Testis (tissue), 2 donors: ENCODE results near the gene SELENOW.

ENCODE experiments used
- POLR2A ChIP-seq: fragments of 450-650 bp; IDR thresholded peaks from one replicate; pipeline ENCODE4 v1.6.1; 2017; ENCODE audit warnings: antibody characterized with exemption, mild to moderate bottlenecking, moderate library complexity
- TF ChIP-seq, protein P1 (sequence below), 3 experiments: fragments of 450-650 bp in 2 of 3; fragments of 200-600 bp in 1 of 3; sonication (generic) in 1 of 3; IDR thresholded peaks; one replicate each; pipeline ENCODE4 v1.5.1; 2016 to 2019; ENCODE audit warnings: antibody characterized with exemption in 3 of 3, mild to moderate bottlenecking in 2 of 3, moderate library complexity in 1 of 3

DNA sequence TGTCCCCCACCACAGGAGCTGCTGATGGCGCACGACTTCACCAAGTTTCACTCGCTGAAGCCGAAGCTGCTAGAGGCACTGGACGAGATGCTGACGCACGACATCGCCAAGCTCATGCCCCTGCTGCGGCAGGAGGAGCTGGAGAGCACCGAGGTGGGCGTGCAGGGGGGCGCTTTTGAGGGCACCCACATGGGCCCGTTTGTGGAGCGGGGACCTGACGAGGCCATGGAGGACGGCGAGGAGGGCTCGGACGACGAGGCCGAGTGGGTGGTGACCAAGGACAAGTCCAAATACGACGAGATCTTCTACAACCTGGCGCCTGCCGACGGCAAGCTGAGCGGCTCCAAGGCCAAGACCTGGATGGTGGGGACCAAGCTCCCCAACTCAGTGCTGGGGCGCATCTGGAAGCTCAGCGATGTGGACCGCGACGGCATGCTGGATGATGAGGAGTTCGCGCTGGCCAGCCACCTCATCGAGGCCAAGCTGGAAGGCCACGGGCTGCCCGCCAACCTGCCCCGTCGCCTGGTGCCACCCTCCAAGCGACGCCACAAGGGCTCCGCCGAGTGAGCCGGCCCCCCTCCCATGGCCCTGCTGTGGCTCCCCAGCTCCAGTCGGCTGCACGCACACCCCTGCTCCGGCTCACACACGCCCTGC lies 37.5 kb upstream of the SELENOW start:
- TF ChIP-seq, protein P1, sequence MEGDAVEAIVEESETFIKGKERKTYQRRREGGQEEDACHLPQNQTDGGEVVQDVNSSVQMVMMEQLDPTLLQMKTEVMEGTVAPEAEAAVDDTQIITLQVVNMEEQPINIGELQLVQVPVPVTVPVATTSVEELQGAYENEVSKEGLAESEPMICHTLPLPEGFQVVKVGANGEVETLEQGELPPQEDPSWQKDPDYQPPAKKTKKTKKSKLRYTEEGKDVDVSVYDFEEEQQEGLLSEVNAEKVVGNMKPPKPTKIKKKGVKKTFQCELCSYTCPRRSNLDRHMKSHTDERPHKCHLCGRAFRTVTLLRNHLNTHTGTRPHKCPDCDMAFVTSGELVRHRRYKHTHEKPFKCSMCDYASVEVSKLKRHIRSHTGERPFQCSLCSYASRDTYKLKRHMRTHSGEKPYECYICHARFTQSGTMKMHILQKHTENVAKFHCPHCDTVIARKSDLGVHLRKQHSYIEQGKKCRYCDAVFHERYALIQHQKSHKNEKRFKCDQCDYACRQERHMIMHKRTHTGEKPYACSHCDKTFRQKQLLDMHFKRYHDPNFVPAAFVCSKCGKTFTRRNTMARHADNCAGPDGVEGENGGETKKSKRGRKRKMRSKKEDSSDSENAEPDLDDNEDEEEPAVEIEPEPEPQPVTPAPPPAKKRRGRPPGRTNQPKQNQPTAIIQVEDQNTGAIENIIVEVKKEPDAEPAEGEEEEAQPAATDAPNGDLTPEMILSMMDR (IDR thresholded peaks at IDR 0.05), result no peak
- TF ChIP-seq POLR2A, result no peak
